ENCODE measurements around the gene IL13. TPM values are rescaled to one million over a fixed set of nuclear protein-coding genes. Genes with fewer than 3 reads are reported as not detected.

IL13 gene
- total and polyA plus RNA-seq, 10 of the 15 experiments (the other 5 are each of a cell fraction or from before 2014, with no cell fraction given): 0.06 to 0.40 (median 0.11) TPM; not detected in 6

DNA sequence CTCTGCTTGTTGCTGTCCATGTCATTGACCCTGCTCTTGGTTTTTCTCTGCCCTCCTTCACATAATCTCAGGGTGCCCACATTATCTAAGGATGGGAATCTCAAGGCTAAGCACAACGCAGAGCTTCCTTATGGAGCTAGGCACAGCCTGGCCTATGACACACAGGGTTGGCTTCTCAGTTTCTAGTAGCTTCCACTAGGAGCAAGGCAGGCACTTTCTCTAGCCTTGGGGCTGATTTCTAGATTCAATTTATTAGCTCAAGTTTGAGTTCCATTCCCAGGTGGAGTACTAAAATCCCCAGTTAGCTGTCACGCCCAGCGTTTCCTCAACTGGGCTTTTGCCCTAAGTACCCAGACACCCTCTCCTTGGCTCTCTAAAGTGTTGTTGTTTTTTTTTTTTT is 28.2 kb downstream of the IL13 start:
- no peaks in the 10 kb centered on the region for H3K36me3 ChIP-seq (ENCODE audit: control insufficient read depth in 2 of 2, insufficient read depth in 2 of 2, low read length in 1 of 2)
- H3K4me2 ChIP-seq (ENCODE audit: control insufficient read depth, insufficient read depth): no peak overlapping the region
- H3K9ac ChIP-seq (ENCODE audit: control insufficient read depth, insufficient read depth, low read length): no peak overlapping the region
- no TSS peak for BruUV-seq (replicated peaks)
- H4K20me1 ChIP-seq (ENCODE audit: control insufficient read depth, insufficient read depth): no peaks in the 10 kb centered on the region
- intact Hi-C loops (cut with micrococcal nuclease; ENCODE audit: unreplicated experiment): no loop called here
- ChIA-PET RAD21 (ENCODE audit: unreplicated experiment) (interaction anchor here (0.7 to 8.2 kb wide), 4 partner anchors 12 to 69 kb away, joined by 3 to 95 read pairs (median 28); partner anchors contain the start of genes IL4 and KIF3A), CTCF (interaction anchor here (0.5 to 4.4 kb wide), 3 partner anchors 11 to 31 kb away, joined by 3 to 20 read pairs (median 3); partner anchors contain the start of gene IL4), POLR2A (interaction anchor here (0.6 to 8.8 kb wide), 5 partner anchors 12 to 220 kb away, joined by 3 to 79 read pairs (median 4); partner anchors contain the start of gene IL4), SMC1A (ENCODE audit: uncharacterized antibody, unreplicated experiment) (interaction anchor here (1.0 to 8.8 kb wide), 7 partner anchors 9 to 116 kb away, joined by 3 to 116 read pairs (median 5); partner anchors contain the start of genes IL4 and KIF3A)
- H3K4me3 ChIP-seq: no peak overlapping the region
- in situ Hi-C loops (cut with MboI): no loop called here
- no peaks in the 10 kb centered on the region for H3K9me3 ChIP-seq (replicated peaks; ENCODE audit: control insufficient read depth, insufficient read depth, low read length)
- H2AFZ ChIP-seq (ENCODE audit: control insufficient read depth, low read depth, low read length): no peak overlapping the region
- H3K27me3 ChIP-seq (replicated peaks in 1 of 2; ENCODE audit: control insufficient read depth in 2 of 2, insufficient read depth in 2 of 2, low read length in 1 of 2): no peaks in the 10 kb centered on the region
- WGBS (ENCODE audit: insufficient coverage, insufficient replicate concordance, low lambda C conversion rate, missing lambda C conversion rate): 98% methylated on average over 3 of the region's 3 CpGs
- DNase-seq (ENCODE audit: low read depth, low spot score) (no peak), FAIRE-seq (no peak), ATAC-seq (no peak)
- H3K4me1 ChIP-seq (ENCODE audit: control insufficient read depth, insufficient read depth, low read length): peaks cover 13% of the 10 kb centered on the region; the same call in 1 of the 2 replicates
- H3K27ac ChIP-seq (ENCODE audit: control insufficient read depth, insufficient read depth): no peak overlapping the region
- H3K79me2 ChIP-seq (ENCODE audit: control insufficient read depth, insufficient read depth, low read length): no peaks in the 10 kb centered on the region
- TF ChIP-seq, protein P1, sequence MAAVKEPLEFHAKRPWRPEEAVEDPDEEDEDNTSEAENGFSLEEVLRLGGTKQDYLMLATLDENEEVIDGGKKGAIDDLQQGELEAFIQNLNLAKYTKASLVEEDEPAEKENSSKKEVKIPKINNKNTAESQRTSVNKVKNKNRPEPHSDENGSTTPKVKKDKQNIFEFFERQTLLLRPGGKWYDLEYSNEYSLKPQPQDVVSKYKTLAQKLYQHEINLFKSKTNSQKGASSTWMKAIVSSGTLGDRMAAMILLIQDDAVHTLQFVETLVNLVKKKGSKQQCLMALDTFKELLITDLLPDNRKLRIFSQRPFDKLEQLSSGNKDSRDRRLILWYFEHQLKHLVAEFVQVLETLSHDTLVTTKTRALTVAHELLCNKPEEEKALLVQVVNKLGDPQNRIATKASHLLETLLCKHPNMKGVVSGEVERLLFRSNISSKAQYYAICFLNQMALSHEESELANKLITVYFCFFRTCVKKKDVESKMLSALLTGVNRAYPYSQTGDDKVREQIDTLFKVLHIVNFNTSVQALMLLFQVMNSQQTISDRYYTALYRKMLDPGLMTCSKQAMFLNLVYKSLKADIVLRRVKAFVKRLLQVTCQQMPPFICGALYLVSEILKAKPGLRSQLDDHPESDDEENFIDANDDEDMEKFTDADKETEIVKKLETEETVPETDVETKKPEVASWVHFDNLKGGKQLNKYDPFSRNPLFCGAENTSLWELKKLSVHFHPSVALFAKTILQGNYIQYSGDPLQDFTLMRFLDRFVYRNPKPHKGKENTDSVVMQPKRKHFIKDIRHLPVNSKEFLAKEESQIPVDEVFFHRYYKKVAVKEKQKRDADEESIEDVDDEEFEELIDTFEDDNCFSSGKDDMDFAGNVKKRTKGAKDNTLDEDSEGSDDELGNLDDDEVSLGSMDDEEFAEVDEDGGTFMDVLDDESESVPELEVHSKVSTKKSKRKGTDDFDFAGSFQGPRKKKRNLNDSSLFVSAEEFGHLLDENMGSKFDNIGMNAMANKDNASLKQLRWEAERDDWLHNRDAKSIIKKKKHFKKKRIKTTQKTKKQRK (IDR thresholded peaks at IDR 0.05; ENCODE audit: low read depth, low read length): no peak
- TF ChIP-seq ZNF24 (IDR thresholded peaks at IDR 0.05) (no peak), HDAC2 (IDR thresholded peaks at IDR 0.05) (no peak), NBN (IDR thresholded peaks at IDR 0.05) (no peak), NFIC (IDR thresholded peaks at IDR 0.05; ENCODE audit: low read depth, low read length) (no peak), NR2F1 (conservative IDR thresholded peaks at IDR 0.05) (no peak), STAT1 (conservative IDR thresholded peaks at IDR 0.05) (no peak), ZNF384 (IDR thresholded peaks at IDR 0.05; ENCODE audit: borderline replicate concordance, low read depth, low read length) (no peak)
- TF ChIP-seq, protein P2, sequence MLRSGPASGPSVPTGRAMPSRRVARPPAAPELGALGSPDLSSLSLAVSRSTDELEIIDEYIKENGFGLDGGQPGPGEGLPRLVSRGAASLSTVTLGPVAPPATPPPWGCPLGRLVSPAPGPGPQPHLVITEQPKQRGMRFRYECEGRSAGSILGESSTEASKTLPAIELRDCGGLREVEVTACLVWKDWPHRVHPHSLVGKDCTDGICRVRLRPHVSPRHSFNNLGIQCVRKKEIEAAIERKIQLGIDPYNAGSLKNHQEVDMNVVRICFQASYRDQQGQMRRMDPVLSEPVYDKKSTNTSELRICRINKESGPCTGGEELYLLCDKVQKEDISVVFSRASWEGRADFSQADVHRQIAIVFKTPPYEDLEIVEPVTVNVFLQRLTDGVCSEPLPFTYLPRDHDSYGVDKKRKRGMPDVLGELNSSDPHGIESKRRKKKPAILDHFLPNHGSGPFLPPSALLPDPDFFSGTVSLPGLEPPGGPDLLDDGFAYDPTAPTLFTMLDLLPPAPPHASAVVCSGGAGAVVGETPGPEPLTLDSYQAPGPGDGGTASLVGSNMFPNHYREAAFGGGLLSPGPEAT (IDR thresholded peaks at IDR 0.05; ENCODE audit: low read depth): no peak
- TF ChIP-seq, protein P3, sequence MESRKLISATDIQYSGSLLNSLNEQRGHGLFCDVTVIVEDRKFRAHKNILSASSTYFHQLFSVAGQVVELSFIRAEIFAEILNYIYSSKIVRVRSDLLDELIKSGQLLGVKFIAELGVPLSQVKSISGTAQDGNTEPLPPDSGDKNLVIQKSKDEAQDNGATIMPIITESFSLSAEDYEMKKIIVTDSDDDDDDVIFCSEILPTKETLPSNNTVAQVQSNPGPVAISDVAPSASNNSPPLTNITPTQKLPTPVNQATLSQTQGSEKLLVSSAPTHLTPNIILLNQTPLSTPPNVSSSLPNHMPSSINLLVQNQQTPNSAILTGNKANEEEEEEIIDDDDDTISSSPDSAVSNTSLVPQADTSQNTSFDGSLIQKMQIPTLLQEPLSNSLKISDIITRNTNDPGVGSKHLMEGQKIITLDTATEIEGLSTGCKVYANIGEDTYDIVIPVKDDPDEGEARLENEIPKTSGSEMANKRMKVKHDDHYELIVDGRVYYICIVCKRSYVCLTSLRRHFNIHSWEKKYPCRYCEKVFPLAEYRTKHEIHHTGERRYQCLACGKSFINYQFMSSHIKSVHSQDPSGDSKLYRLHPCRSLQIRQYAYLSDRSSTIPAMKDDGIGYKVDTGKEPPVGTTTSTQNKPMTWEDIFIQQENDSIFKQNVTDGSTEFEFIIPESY (IDR thresholded peaks at IDR 0.05): no peak
- TF ChIP-seq, protein P4, sequence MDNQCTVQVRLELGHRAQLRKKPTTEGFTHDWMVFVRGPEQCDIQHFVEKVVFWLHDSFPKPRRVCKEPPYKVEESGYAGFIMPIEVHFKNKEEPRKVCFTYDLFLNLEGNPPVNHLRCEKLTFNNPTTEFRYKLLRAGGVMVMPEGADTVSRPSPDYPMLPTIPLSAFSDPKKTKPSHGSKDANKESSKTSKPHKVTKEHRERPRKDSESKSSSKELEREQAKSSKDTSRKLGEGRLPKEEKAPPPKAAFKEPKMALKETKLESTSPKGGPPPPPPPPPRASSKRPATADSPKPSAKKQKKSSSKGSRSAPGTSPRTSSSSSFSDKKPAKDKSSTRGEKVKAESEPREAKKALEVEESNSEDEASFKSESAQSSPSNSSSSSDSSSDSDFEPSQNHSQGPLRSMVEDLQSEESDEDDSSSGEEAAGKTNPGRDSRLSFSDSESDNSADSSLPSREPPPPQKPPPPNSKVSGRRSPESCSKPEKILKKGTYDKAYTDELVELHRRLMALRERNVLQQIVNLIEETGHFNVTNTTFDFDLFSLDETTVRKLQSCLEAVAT (IDR thresholded peaks at IDR 0.05): no peak

Data from GM12878 (cell line).